ENCODE results near the gene PAPOLA.

DNA sequence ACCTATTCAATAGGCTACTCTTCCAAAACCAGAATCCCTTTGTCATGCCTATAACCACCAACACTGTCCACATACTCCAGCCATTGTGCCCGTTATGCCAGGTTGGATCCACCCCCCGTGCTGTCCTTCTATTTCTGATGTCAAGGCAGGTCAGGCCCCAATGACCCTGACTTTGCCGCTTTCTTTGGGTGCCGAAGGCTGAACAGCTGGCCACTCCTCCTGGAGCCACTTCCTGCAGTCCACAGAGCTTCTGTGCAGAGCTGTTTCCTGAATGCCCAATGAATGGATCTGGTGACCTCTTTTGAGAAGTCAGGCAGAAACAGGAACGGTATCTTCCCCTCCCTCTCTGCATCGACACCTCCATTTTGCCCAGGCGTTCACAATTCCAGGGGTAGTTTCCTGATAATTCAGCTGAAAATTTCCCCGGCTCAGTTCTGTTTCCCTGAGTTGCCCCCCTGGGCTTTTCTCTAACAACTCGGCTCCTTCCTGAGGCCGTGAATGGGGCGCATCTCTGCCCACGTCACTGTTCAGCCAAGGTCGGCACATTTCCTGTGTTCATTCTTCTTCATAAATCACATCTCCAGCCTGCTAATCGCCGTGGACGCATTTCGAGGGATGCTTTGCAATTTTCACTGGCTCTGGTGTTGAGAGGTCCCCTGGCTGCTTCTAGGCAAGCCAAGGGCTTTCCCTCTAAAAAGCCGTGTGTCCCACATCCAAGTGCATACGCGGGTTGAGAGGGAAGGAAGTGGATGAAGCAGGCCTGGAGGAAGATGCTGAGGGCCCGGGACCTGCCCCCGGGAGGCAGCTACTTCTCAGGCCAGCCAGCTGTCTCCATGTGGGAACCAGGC is 86.5 kb downstream of the PAPOLA start:
- TF ChIP-seq, protein P1, sequence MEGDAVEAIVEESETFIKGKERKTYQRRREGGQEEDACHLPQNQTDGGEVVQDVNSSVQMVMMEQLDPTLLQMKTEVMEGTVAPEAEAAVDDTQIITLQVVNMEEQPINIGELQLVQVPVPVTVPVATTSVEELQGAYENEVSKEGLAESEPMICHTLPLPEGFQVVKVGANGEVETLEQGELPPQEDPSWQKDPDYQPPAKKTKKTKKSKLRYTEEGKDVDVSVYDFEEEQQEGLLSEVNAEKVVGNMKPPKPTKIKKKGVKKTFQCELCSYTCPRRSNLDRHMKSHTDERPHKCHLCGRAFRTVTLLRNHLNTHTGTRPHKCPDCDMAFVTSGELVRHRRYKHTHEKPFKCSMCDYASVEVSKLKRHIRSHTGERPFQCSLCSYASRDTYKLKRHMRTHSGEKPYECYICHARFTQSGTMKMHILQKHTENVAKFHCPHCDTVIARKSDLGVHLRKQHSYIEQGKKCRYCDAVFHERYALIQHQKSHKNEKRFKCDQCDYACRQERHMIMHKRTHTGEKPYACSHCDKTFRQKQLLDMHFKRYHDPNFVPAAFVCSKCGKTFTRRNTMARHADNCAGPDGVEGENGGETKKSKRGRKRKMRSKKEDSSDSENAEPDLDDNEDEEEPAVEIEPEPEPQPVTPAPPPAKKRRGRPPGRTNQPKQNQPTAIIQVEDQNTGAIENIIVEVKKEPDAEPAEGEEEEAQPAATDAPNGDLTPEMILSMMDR (IDR thresholded peaks at IDR 0.05; ENCODE audit: poor library complexity) = no peak
- TF ChIP-seq EZH2 (IDR thresholded peaks at IDR 0.05; ENCODE audit: borderline replicate concordance) (no peak), EZH2phosphoT487 (IDR thresholded peaks at IDR 0.05; ENCODE audit: low read depth, severe bottlenecking, unreplicated experiment) (no peak)
